SU-DHL-6 (cell line): Measurements from ENCODE around the gene EPB41L1.

Source experiments
- H2AFZ ChIP-seq: fragments of 200-600 bp; sonication (generic); 2 replicates; pipeline ENCODE4 v1.6.1; 2014; ENCODE audit warnings: low read depth, mild to moderate bottlenecking, moderate library complexity, mixed read lengths, antibody characterized with exemption, low read length; ENCODE audit not compliant: severe bottlenecking
- H3F3A ChIP-seq: fragments of 200-600 bp; shearing (Covaris generic); 2 replicates; pipeline ENCODE4 v1.6.0; 2016; ENCODE audit warnings: antibody characterized with exemption, mild to moderate bottlenecking; ENCODE audit not compliant: insufficient read depth
- H3K27ac ChIP-seq: fragments of 200-600 bp; sonication (generic); 2 replicates; pipeline ENCODE4 v1.5.1; 2016; ENCODE audit warnings: low read depth, mild to moderate bottlenecking, low read length, moderate library complexity, mixed read lengths
- H3K27me3 ChIP-seq: fragments of 200-600 bp; sonication (generic), shearing (Covaris generic); 2 replicates; pipeline ENCODE4 v1.6.0; 2014; ENCODE audit warnings: mild to moderate bottlenecking, low read length
- H3K36me3 ChIP-seq: fragments of 200-600 bp; sonication (generic); 2 replicates; pipeline ENCODE4 v1.6.1; 2014; ENCODE audit warnings: mild to moderate bottlenecking, low read length, mixed read lengths
- H3K4me2 ChIP-seq: fragments of 300-600, 200-600 bp; shearing (Covaris generic), sonication (generic); 2 replicates; pipeline ENCODE4 v1.6.0; 2014; ENCODE audit warnings: low read length, low read depth, mild to moderate bottlenecking; ENCODE audit not compliant: poor library complexity, severe bottlenecking
- H3K4me3 ChIP-seq: fragments of 200-600 bp; sonication (generic); 2 replicates; pipeline ENCODE4 v1.5.1; 2014; ENCODE audit warnings: antibody characterized with exemption, low read length, mild to moderate bottlenecking, mixed read lengths; ENCODE audit not compliant: insufficient read depth, poor library complexity, severe bottlenecking
- H3K79me2 ChIP-seq: fragments of 200-600 bp; sonication (generic); 2 replicates; pipeline ENCODE4 v1.6.1; 2014; ENCODE audit warnings: mild to moderate bottlenecking, low read length, moderate library complexity; ENCODE audit not compliant: insufficient read depth
- H3K9ac ChIP-seq: fragments of 200-600 bp; sonication (generic); 2 replicates; pipeline ENCODE4 v1.7.0; 2014; ENCODE audit warnings: mild to moderate bottlenecking, low read length
- H3K9me2 ChIP-seq: fragments of 200-600 bp; sonication (generic); replicated peaks from 2 replicates; pipeline ENCODE4 v1.6.1; 2014; ENCODE audit warnings: low read length; ENCODE audit not compliant: insufficient read depth
- H3K9me3 ChIP-seq: fragments of 200-600 bp; sonication (generic); 2 replicates; pipeline ENCODE4 v1.6.1; 2014; ENCODE audit warnings: low read length, mixed read lengths; ENCODE audit not compliant: insufficient read depth
- H4K20me1 ChIP-seq: fragments of 200-600 bp; sonication (generic); 2 replicates; pipeline ENCODE4 v1.6.1; 2014; ENCODE audit warnings: low read depth, mild to moderate bottlenecking, antibody characterized with exemption, low read length, moderate library complexity, mixed read lengths
- CTCF ChIP-seq: fragments of 200-600 bp; sonication (generic); IDR thresholded peaks from one replicate; pipeline ENCODE4 v1.5.1; 2017; ENCODE audit warnings: antibody characterized with exemption, mild to moderate bottlenecking, low read length, moderate library complexity; ENCODE audit not compliant: insufficient read depth, poor library complexity, severe bottlenecking
- EZH2phosphoT487 ChIP-seq: fragments of 200-600 bp; sonication (generic), shearing (Covaris generic); conservative IDR thresholded peaks from 2 replicates; pipeline ENCODE4 v1.6.1; 2018; ENCODE audit warnings: mild to moderate bottlenecking, antibody characterized with exemption, low read length, moderate library complexity, mixed read lengths

Gene EPB41L1

GRCh38 chr20:36106606-36107005 is 47.9 kb upstream of the EPB41L1 start:
- H3K27ac ChIP-seq: no peak overlapping the region
- H3K36me3 ChIP-seq: no peaks in the 10 kb centered on the region
- no peaks in the 10 kb centered on the region for H3K9me2 ChIP-seq
- H3K4me3 ChIP-seq: no peak overlapping the region
- no peaks in the 10 kb centered on the region for H4K20me1 ChIP-seq
- no peaks in the 10 kb centered on the region for H3K9me3 ChIP-seq
- H3K79me2 ChIP-seq: no peaks in the 10 kb centered on the region
- H3F3A ChIP-seq: no peaks in the 10 kb centered on the region
- no peak overlapping the region for H3K4me2 ChIP-seq
- no peaks in the 10 kb centered on the region for H3K27me3 ChIP-seq
- H3K9ac ChIP-seq: no peak overlapping the region
- no peak overlapping the region for H2AFZ ChIP-seq
- TF ChIP-seq CTCF (no peak), EZH2phosphoT487 (no peak)

- Histone ChIP-seq H3K27ac (no peak overlapping the region), H3K9me3 (no peaks in the 10 kb centered on the region), H4K20me1 (no peaks in the 10 kb centered on the region), H3K36me3 (no peaks in the 10 kb centered on the region), H3K4me3 (no peak overlapping the region), H3K9me2 (no peaks in the 10 kb centered on the region), H3K79me2 (no peaks in the 10 kb centered on the region), H3F3A (no peaks in the 10 kb centered on the region), H3K27me3 (no peaks in the 10 kb centered on the region), H2AFZ (no peak overlapping the region), H3K4me2 (no peak overlapping the region), H3K9ac (no peak overlapping the region)
- no peak for TF ChIP-seq EZH2phosphoT487
- TF ChIP-seq CTCF: no peak
These were observed 46.7 kb upstream of the EPB41L1 start for GRCh38 chr20:36107881-36108280.

GRCh38 chr20:36109251-36109947 is 45.1 kb upstream of the EPB41L1 start:
- TF ChIP-seq CTCF (no peak), EZH2phosphoT487 (no peak)
- H3K4me2 ChIP-seq: no peak overlapping the region
- no peak overlapping the region for H2AFZ ChIP-seq

More at GRCh38 chr20:36109251-36109947, 45.1 kb upstream of the EPB41L1 start:
- H3K27me3 ChIP-seq: no peaks in the 10 kb centered on the region
- H3K4me3 ChIP-seq: no peak overlapping the region
- H3K9me2 ChIP-seq: no peaks in the 10 kb centered on the region
- no peaks in the 10 kb centered on the region for H3F3A ChIP-seq
- no peaks in the 10 kb centered on the region for H3K36me3 ChIP-seq
- no peak overlapping the region for H3K27ac ChIP-seq
- H3K9ac ChIP-seq: no peak overlapping the region
- no peaks in the 10 kb centered on the region for H3K79me2 ChIP-seq
- H4K20me1 ChIP-seq: no peaks in the 10 kb centered on the region
- no peaks in the 10 kb centered on the region for H3K9me3 ChIP-seq
